ENCODE data around the gene DNMT3B.
"Not testable (repeated sequence)": the region's sequence is repeated elsewhere in the genome, so short reads cannot be mapped to it uniquely, and the experiment has no call there.

Gene DNMT3B

GRCh38 chr20:32761831-32762753, at the start of gene DNMT3B:
TSS of gene DNMT3B (plus strand) at chr20:32762385. CDS start at chr20:32780324, 17,939 bp downstream.
- DNase-seq (ENCODE audit: low read depth in 2 of 2, low spot score in 1 of 2): peak in 1 of 2 donors; percentile 49

- no peak for DNase-seq (ENCODE audit: low read depth in 2 of 2, low spot score in 1 of 2)
These were observed 43.3 kb upstream of the DNMT3B start for GRCh38 chr20:32718749-32719348.

GRCh38 chr20:32727683-32728082, 34.5 kb upstream of the DNMT3B start:
- DNase-seq (ENCODE audit: low read depth in 2 of 2, low spot score in 1 of 2): no peak

- not testable (repeated sequence) for DNase-seq (ENCODE audit: low read depth in 2 of 2, low spot score in 1 of 2)
These were observed 33.8 kb upstream of the DNMT3B start for GRCh38 chr20:32728435-32728834.

GRCh38 chr20:32729334-32729733, 32.9 kb upstream of the DNMT3B start:
- DNase-seq (ENCODE audit: low read depth in 2 of 2, low spot score in 1 of 2): not testable (repeated sequence)

- DNase-seq (ENCODE audit: low read depth in 2 of 2, low spot score in 1 of 2): no peak
These were observed 30.3 kb upstream of the DNMT3B start for GRCh38 chr20:32731882-32732266.

- DNase-seq (ENCODE audit: low read depth in 2 of 2, low spot score in 1 of 2): peak in 1 of 2 donors; percentile 5
These were observed 24.6 kb upstream of the DNMT3B start for GRCh38 chr20:32737371-32738223.

- DNase-seq (ENCODE audit: low read depth in 2 of 2, low spot score in 1 of 2): no peak
These were observed 21.0 kb upstream of the DNMT3B start for GRCh38 chr20:32741151-32741550.

GRCh38 chr20:32742322-32743236, 19.6 kb upstream of the DNMT3B start:
- no peak for DNase-seq (ENCODE audit: low read depth in 2 of 2, low spot score in 1 of 2)

- DNase-seq (ENCODE audit: low read depth in 2 of 2, low spot score in 1 of 2): peak in 1 of 2 donors; percentile 33
These were observed 18.7 kb upstream of the DNMT3B start, which contains the start of gene COMMD7 for GRCh38 chr20:32743237-32744112. TSS of gene COMMD7 (minus strand) at chr20:32743467. CDS start at chr20:32743391, 76 bp downstream.

- no peak for DNase-seq (ENCODE audit: low read depth in 2 of 2, low spot score in 1 of 2)
These were observed 12.1 kb upstream of the DNMT3B start for GRCh38 chr20:32749914-32750637.

GRCh38 chr20:32751293-32751692, 10.9 kb upstream of the DNMT3B start:
- DNase-seq (ENCODE audit: low read depth in 2 of 2, low spot score in 1 of 2): no peak

GRCh38 chr20:32751702-32752457, 10.3 kb upstream of the DNMT3B start:
- DNase-seq (ENCODE audit: low read depth in 2 of 2, low spot score in 1 of 2): no peak

- DNase-seq (ENCODE audit: low read depth in 2 of 2, low spot score in 1 of 2): no peak
These were observed 9.5 kb upstream of the DNMT3B start for GRCh38 chr20:32752458-32753250.

- no peak for DNase-seq (ENCODE audit: low read depth in 2 of 2, low spot score in 1 of 2)
These were observed 8.5 kb upstream of the DNMT3B start for GRCh38 chr20:32753731-32754130.

GRCh38 chr20:32756156-32756555, 6.0 kb upstream of the DNMT3B start:
- DNase-seq (ENCODE audit: low read depth in 2 of 2, low spot score in 1 of 2): no peak

- DNase-seq (ENCODE audit: low read depth in 2 of 2, low spot score in 1 of 2): no peak
These were observed 761 bp upstream of the DNMT3B start for GRCh38 chr20:32761417-32761830.
